ENCODE data around the gene GALNT10. TPM values are rescaled to one million over a fixed set of nuclear protein-coding genes. Genes with fewer than 3 reads are reported as not detected.

GALNT10 gene
- polyA plus RNA-seq, 1 experiment: 93.1 TPM

GRCh38 chr5:154213592-154213991 is 23.1 kb downstream of the GALNT10 start:
- Histone ChIP-seq H3K4me3 (ENCODE audit: low read depth, low read length) (no peak overlapping the region), H3K27me3 (ENCODE audit: control insufficient read depth, insufficient read depth, low read length) (no peaks in the 10 kb centered on the region), H3K9me3 (ENCODE audit: control insufficient read depth, insufficient read depth, low read length) (peaks cover 5% of the 10 kb centered on the region), H3K27ac (ENCODE audit: low read depth, low read length) (no peak overlapping the region)
- CTCF ChIA-PET: interaction anchor here (2.6 kb wide), 1 partner anchor 17 kb away, joined by 14 read pairs; no protein-coding TSS in a partner anchor
- POLR2A ChIA-PET: no interaction called here
- no peak for TF ChIP-seq CTCF (IDR thresholded peaks at IDR 0.05; ENCODE audit: low read depth, low read length)
- no peak for DNase-seq (ENCODE audit: low read depth, low spot score)

- Histone ChIP-seq H3K27me3 (ENCODE audit: control insufficient read depth, insufficient read depth, low read length) (no peaks in the 10 kb centered on the region), H3K27ac (ENCODE audit: low read depth, low read length) (no peak overlapping the region), H3K4me3 (ENCODE audit: low read depth, low read length) (no peak overlapping the region), H3K9me3 (ENCODE audit: control insufficient read depth, insufficient read depth, low read length) (no peaks in the 10 kb centered on the region)
- CTCF ChIA-PET: no interaction called here
- no peak for DNase-seq (ENCODE audit: low read depth, low spot score)
- POLR2A ChIA-PET: interaction anchor here (0.8 kb wide), 1 partner anchor 24 kb away, joined by 3 read pairs; the partner anchor contains the start of gene GALNT10
- no peak for TF ChIP-seq CTCF (IDR thresholded peaks at IDR 0.05; ENCODE audit: low read depth, low read length)
These were observed 24.0 kb downstream of the GALNT10 start for GRCh38 chr5:154214371-154215106.

GRCh38 chr5:154215571-154216325 is 25.2 kb downstream of the GALNT10 start:
- CTCF ChIA-PET: interaction anchor here (0.6 to 1.7 kb wide), 4 partner anchors 18 to 189 kb away, joined by 3 to 17 read pairs (median 5); no protein-coding TSS in a partner anchor
- POLR2A ChIA-PET: interaction anchor here (0.8 to 1.3 kb wide), 4 partner anchors 18 to 118 kb away, joined by 3 to 5 read pairs (median 4); no protein-coding TSS in a partner anchor
- no peaks in the 10 kb centered on the region for H3K9me3 ChIP-seq (ENCODE audit: control insufficient read depth, insufficient read depth, low read length)
- no peak for TF ChIP-seq CTCF (IDR thresholded peaks at IDR 0.05; ENCODE audit: low read depth, low read length)
- peak overlapping the region; percentile 11 for H3K27ac ChIP-seq (ENCODE audit: low read depth, low read length)
- no peak overlapping the region for H3K4me3 ChIP-seq (ENCODE audit: low read depth, low read length)
- no peaks in the 10 kb centered on the region for H3K27me3 ChIP-seq (ENCODE audit: control insufficient read depth, insufficient read depth, low read length)
- DNase-seq (ENCODE audit: low read depth, low spot score): no peak

GRCh38 chr5:154217462-154217861 is 26.9 kb downstream of the GALNT10 start:
- Histone ChIP-seq H3K9me3 (ENCODE audit: control insufficient read depth, insufficient read depth, low read length) (no peaks in the 10 kb centered on the region), H3K4me3 (ENCODE audit: low read depth, low read length) (no peak overlapping the region), H3K27me3 (ENCODE audit: control insufficient read depth, insufficient read depth, low read length) (no peaks in the 10 kb centered on the region), H3K27ac (ENCODE audit: low read depth, low read length) (no peak overlapping the region)
- TF ChIP-seq CTCF (IDR thresholded peaks at IDR 0.05; ENCODE audit: low read depth, low read length): no peak
- CTCF ChIA-PET: no interaction called here
- DNase-seq (ENCODE audit: low read depth, low spot score): no peak
- POLR2A ChIA-PET: no interaction called here

- no peak for TF ChIP-seq CTCF (IDR thresholded peaks at IDR 0.05; ENCODE audit: low read depth, low read length)
- H3K27me3 ChIP-seq (ENCODE audit: control insufficient read depth, insufficient read depth, low read length): no peaks in the 10 kb centered on the region
- DNase-seq (ENCODE audit: low read depth, low spot score): no peak
- ChIA-PET POLR2A (no interaction called here), CTCF (no interaction called here)
- no peak overlapping the region for H3K4me3 ChIP-seq (ENCODE audit: low read depth, low read length)
- H3K9me3 ChIP-seq (ENCODE audit: control insufficient read depth, insufficient read depth, low read length): no peaks in the 10 kb centered on the region
- H3K27ac ChIP-seq (ENCODE audit: low read depth, low read length): no peak overlapping the region
These were observed 28.3 kb downstream of the GALNT10 start for GRCh38 chr5:154218786-154219185.
